Measurements from ENCODE around the gene LRRC56. TPM values are rescaled to one million over a fixed set of nuclear protein-coding genes. Genes with fewer than 3 reads are reported as not detected.
A peak's percentile ranks its signal among the peaks of the same experiment; 100 is the strongest.

LRRC56 gene
- total RNA-seq, 5 donors from 2014 or later (not counting 1 experiment from before 2014, with no cell fraction given): 3.4 to 6.1 (median 5.6) TPM

GRCh38 chr11:558503-558902 is 21.2 kb downstream of the LRRC56 start:
- DNase-seq (no peak), ATAC-seq (replicated peaks in 1 of 4) (no peak)
- ChIA-PET POLR2A (no interaction called here), CTCF (no interaction called here)
- peaks cover 7 to 53% of the 10 kb centered on the region in 2 experiments for H3K4me1 ChIP-seq (ENCODE audit: control insufficient read depth in 1 of 2, extremely low read depth in 1 of 2, insufficient read depth in 2 of 2, low read length in 2 of 2)
- H3K27me3 Mint-ChIP-seq: no peaks in the 10 kb centered on the region
- peaks cover 18 to 22% (median 21%) of the 10 kb centered on the region in 3 donors for H3K4me1 Mint-ChIP-seq
- peaks cover 0 to 15% of the 10 kb centered on the region in 2 experiments for H3K27me3 ChIP-seq (replicated peaks in 1 of 2; ENCODE audit: control insufficient read depth in 2 of 2, extremely low read depth in 1 of 2, insufficient read depth in 2 of 2, low read length in 1 of 2)
- H3K36me3 ChIP-seq (ENCODE audit: control insufficient read depth in 2 of 2, extremely low read depth in 1 of 2, insufficient read depth in 1 of 2, low read length in 1 of 2): peaks cover 3 to 6% of the 10 kb centered on the region in 2 donors
- H3K27ac ChIP-seq (ENCODE audit: low read length): no peak overlapping the region
- H3K4me3 ChIP-seq (ENCODE audit: control insufficient read depth in 1 of 2, extremely low read depth in 1 of 2, low read length in 1 of 2): no peak overlapping the region
- no peaks in the 10 kb centered on the region for H3K9me3 Mint-ChIP-seq
- H3K36me3 Mint-ChIP-seq: no peaks in the 10 kb centered on the region
- no peaks in the 10 kb centered on the region for H3K9me3 ChIP-seq
- H3K27ac Mint-ChIP-seq: no peak overlapping the region
- H3K4me3 Mint-ChIP-seq: no peak overlapping the region
- 88% methylated on average over 16 of the region's 20 CpGs for WGBS (ENCODE audit: insufficient coverage)

DNA sequence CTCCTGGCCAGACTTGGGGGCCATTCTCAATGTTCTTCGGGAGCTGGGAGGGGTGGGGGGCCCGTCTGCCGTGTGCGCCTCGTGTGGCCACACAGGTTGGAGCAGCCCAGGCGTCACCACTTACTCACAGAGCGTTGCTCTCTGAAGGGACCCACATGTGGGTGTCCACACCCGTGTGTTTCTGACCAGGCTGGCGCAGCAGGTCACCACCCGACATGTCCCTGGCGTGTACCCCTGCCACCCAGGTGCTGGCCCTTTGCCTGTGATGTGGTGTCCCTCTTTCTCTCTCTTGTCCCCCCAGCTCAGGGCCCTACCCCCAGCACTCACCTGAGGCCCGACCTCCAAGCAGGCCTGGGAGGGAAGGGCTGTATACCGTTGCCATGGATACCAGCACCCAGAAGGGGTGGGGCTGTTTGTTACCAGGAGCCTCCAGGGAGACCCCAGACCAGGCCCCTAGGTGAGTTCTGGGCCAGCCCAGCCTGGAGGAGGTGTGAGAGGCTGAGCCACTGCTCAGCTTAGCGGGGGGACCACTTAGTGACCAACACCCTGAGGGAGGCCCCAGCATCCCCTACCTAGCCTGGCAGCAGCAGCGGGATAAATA is 21.8 kb downstream of the LRRC56 start:
- H3K9me3 Mint-ChIP-seq: no peaks in the 10 kb centered on the region
- H3K4me1 Mint-ChIP-seq: peaks cover 18 to 25% (median 22%) of the 10 kb centered on the region in 3 donors
- no peaks in the 10 kb centered on the region for H3K27me3 Mint-ChIP-seq
- peaks cover 9 to 12% of the 10 kb centered on the region in 2 donors for H3K36me3 ChIP-seq (ENCODE audit: control insufficient read depth in 2 of 2, extremely low read depth in 1 of 2, insufficient read depth in 1 of 2, low read length in 1 of 2)
- H3K9me3 ChIP-seq: no peaks in the 10 kb centered on the region
- peaks cover 0 to 10% of the 10 kb centered on the region in 2 experiments for H3K27me3 ChIP-seq (replicated peaks in 1 of 2; ENCODE audit: control insufficient read depth in 2 of 2, extremely low read depth in 1 of 2, insufficient read depth in 2 of 2, low read length in 1 of 2)
- WGBS (ENCODE audit: insufficient coverage): 88% methylated on average over 12 of the region's 15 CpGs
- peaks cover 7 to 48% of the 10 kb centered on the region in 2 experiments for H3K4me1 ChIP-seq (ENCODE audit: control insufficient read depth in 1 of 2, extremely low read depth in 1 of 2, insufficient read depth in 2 of 2, low read length in 2 of 2)
- H3K27ac ChIP-seq (ENCODE audit: low read length): no peak overlapping the region
- POLR2A ChIA-PET: no interaction called here
- H3K4me3 Mint-ChIP-seq: no peak overlapping the region
- DNase-seq (no peak), ATAC-seq (replicated peaks in 1 of 4) (no peak)
- no peak overlapping the region for H3K4me3 ChIP-seq (ENCODE audit: control insufficient read depth in 1 of 2, extremely low read depth in 1 of 2, low read length in 1 of 2)
- peaks cover 2% of the 10 kb centered on the region for H3K36me3 Mint-ChIP-seq
- no peak overlapping the region for H3K27ac Mint-ChIP-seq
- CTCF ChIA-PET: no interaction called here

- H3K36me3 Mint-ChIP-seq: peaks cover 2% of the 10 kb centered on the region
- H3K27ac Mint-ChIP-seq: peak overlapping the region; percentile 82 to 90
- Histone ChIP-seq H3K9me3 (no peaks in the 10 kb centered on the region), H3K27ac (ENCODE audit: low read length) (peak overlapping the region; percentile 73), H3K27me3 (replicated peaks in 1 of 2; ENCODE audit: control insufficient read depth in 2 of 2, extremely low read depth in 1 of 2, insufficient read depth in 2 of 2, low read length in 1 of 2) (peaks cover 0 to 6% of the 10 kb centered on the region in 2 experiments), H3K36me3 (ENCODE audit: control insufficient read depth in 2 of 2, extremely low read depth in 1 of 2, insufficient read depth in 1 of 2, low read length in 1 of 2) (peaks cover 11 to 12% of the 10 kb centered on the region in 2 donors), H3K4me3 (ENCODE audit: control insufficient read depth in 1 of 2, extremely low read depth in 1 of 2, low read length in 1 of 2) (peak overlapping the region in 1 of 2 donors; percentile 55), H3K4me1 (ENCODE audit: control insufficient read depth in 1 of 2, extremely low read depth in 1 of 2, insufficient read depth in 2 of 2, low read length in 2 of 2) (peaks cover 5 to 41% of the 10 kb centered on the region in 2 experiments)
- 79% methylated on average over 14 of the region's 18 CpGs for WGBS (ENCODE audit: insufficient coverage)
- ChIA-PET CTCF (no interaction called here), POLR2A (no interaction called here)
- no peaks in the 10 kb centered on the region for H3K9me3 Mint-ChIP-seq
- ATAC-seq (replicated peaks in 1 of 4) (no peak), DNase-seq (no peak)
- H3K4me3 Mint-ChIP-seq: peak overlapping the region; percentile 64 to 87 (median 68)
- no peaks in the 10 kb centered on the region for H3K27me3 Mint-ChIP-seq
- peaks cover 18 to 25% (median 22%) of the 10 kb centered on the region in 3 donors for H3K4me1 Mint-ChIP-seq
Observed at GRCh38 chr11:559712-560304, 22.5 kb downstream of the LRRC56 start.

- Mint-ChIP-seq H3K4me1 (peaks cover 18 to 25% (median 22%) of the 10 kb centered on the region in 3 donors), H3K4me3 (peak within 1 kb of the TSS; percentile 82 to 88 (median 87)), H3K36me3 (peaks cover 2% of the 10 kb centered on the region), H3K27me3 (no peaks in the 10 kb centered on the region), H3K27ac (peak within 1 kb of the TSS; percentile 82 to 90), H3K9me3 (no peaks in the 10 kb centered on the region)
- Histone ChIP-seq H3K27ac (ENCODE audit: low read length) (peak within 1 kb of the TSS; percentile 73), H3K9me3 (no peaks in the 10 kb centered on the region), H3K4me3 (ENCODE audit: control insufficient read depth in 1 of 2, extremely low read depth in 1 of 2, low read length in 1 of 2) (peak within 1 kb of the TSS; percentile 55 to 70), H3K4me1 (ENCODE audit: control insufficient read depth in 1 of 2, extremely low read depth in 1 of 2, insufficient read depth in 2 of 2, low read length in 2 of 2) (peaks cover 5 to 37% of the 10 kb centered on the region in 2 experiments), H3K27me3 (replicated peaks in 1 of 2; ENCODE audit: control insufficient read depth in 2 of 2, extremely low read depth in 1 of 2, insufficient read depth in 2 of 2, low read length in 1 of 2) (peaks cover 0 to 6% of the 10 kb centered on the region in 2 experiments), H3K36me3 (ENCODE audit: control insufficient read depth in 2 of 2, extremely low read depth in 1 of 2, insufficient read depth in 1 of 2, low read length in 1 of 2) (peaks cover 11 to 12% of the 10 kb centered on the region in 2 donors)
- ATAC-seq (replicated peaks in 1 of 4): peak; percentile 91 to 93 (median 93)
- CTCF ChIA-PET: no interaction called here
- POLR2A ChIA-PET: no interaction called here
- peak; percentile 74 to 98 (median 92) for DNase-seq
- 3% methylated on average over 84 of the region's 95 CpGs for WGBS (ENCODE audit: insufficient coverage)
Observed at GRCh38 chr11:560305-561147, 23.2 kb downstream of the LRRC56 start, which contains the start of the genes LMNTD2 and RASSF7. Gene LMNTD2 (minus strand): TSS chr11:560738. CDS start chr11:560716, 22 bp downstream. Gene RASSF7 (plus strand): TSS chr11:560970. CDS start chr11:561769, 799 bp downstream.

- Mint-ChIP-seq H3K27me3 (no peaks in the 10 kb centered on the region), H3K36me3 (peaks cover 2% of the 10 kb centered on the region), H3K9me3 (no peaks in the 10 kb centered on the region), H3K4me1 (peaks cover 18 to 25% (median 22%) of the 10 kb centered on the region in 3 donors), H3K4me3 (peak overlapping the region; percentile 82 to 88 (median 87)), H3K27ac (peak overlapping the region; percentile 39 to 78)
- H3K27ac ChIP-seq (ENCODE audit: low read length): no peak overlapping the region
- 7% methylated on average over 64 of the region's 67 CpGs for WGBS (ENCODE audit: insufficient coverage)
- peak in 1 of 35 experiments; percentile 52 for DNase-seq
- no peaks in the 10 kb centered on the region for H3K9me3 ChIP-seq
- peak; percentile 7 to 48 (median 46) for ATAC-seq (replicated peaks in 1 of 4)
- peaks cover 5 to 31% of the 10 kb centered on the region in 2 experiments for H3K4me1 ChIP-seq (ENCODE audit: control insufficient read depth in 1 of 2, extremely low read depth in 1 of 2, insufficient read depth in 2 of 2, low read length in 2 of 2)
- peaks cover 0 to 3% of the 10 kb centered on the region in 2 experiments for H3K27me3 ChIP-seq (replicated peaks in 1 of 2; ENCODE audit: control insufficient read depth in 2 of 2, extremely low read depth in 1 of 2, insufficient read depth in 2 of 2, low read length in 1 of 2)
- POLR2A ChIA-PET: no interaction called here
- H3K36me3 ChIP-seq (ENCODE audit: control insufficient read depth in 2 of 2, extremely low read depth in 1 of 2, insufficient read depth in 1 of 2, low read length in 1 of 2): peaks cover 11 to 12% of the 10 kb centered on the region in 2 donors
- peak overlapping the region; percentile 51 to 70 for H3K4me3 ChIP-seq (ENCODE audit: control insufficient read depth in 1 of 2, extremely low read depth in 1 of 2, low read length in 1 of 2)
- CTCF ChIA-PET: no interaction called here
Observed at GRCh38 chr11:561148-562003, 24.0 kb downstream of the LRRC56 start.
